Measurements from ENCODE around the gene MTA1. TPM values are rescaled to one million over a fixed set of nuclear protein-coding genes. Genes with fewer than 3 reads are reported as not detected.

Gene MTA1
- total and polyA plus RNA-seq, 2 of the 8 experiments (the other 6 are each of a cell fraction or from before 2014, with no cell fraction given): 73.9 to 221 TPM

DNA sequence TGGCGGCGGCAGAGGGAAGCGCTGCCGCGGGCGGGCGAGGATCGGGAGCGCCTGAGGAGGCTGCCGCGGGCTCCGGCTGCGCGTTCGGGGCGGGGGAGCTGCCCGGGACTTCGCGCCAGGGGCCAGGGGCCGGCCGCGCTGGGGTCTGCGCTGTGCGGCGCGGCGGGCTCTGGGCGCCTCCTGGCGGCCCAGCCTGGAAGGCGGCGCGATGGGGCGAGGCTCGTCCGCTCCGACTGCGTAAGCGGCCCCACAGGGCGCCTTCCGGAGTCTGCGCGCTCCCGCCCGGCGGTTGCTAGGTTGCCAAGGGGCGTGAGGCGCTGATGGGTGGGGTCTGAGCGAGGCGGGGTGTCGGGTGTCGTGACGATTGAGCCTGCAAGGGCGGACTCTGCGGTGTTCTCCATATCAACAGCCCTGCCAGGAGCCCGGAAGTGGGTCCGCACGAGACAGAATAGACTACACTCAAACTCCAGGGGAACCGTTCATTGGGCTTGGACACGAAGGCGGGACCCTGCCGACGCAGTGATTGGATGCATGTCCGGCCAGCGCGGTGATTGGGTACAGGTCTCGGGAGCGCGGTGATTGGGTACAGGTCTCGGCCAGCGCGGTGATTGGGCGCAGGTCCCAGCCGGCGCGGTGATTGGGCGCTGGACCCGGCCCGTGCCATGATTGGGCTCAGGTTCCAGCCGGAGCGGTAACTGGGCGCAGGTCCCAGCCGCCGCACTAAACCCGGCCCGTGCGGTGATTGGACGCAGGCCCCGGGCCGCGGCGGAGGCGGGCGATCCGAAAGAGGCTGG lies 71.1 kb downstream of the MTA1 start, which contains the start of gene TEDC1 (continued):
- peak; percentile 74 for TF ChIP-seq TBP (IDR thresholded peaks at IDR 0.05; ENCODE audit: low read depth, low read length)
- peak; percentile 77 for TF ChIP-seq TAF7 (optimal IDR thresholded peaks at IDR 0.05; ENCODE audit: borderline replicate concordance, low read depth, low read length)
- TF ChIP-seq POLR2A (IDR thresholded peaks at IDR 0.05; ENCODE audit: control extremely low read depth in 1 of 2, low read depth in 2 of 2, low read length in 2 of 2): peak in 1 of 2 experiments; percentile 94; a peak in 2 of 3 replicates
- TF ChIP-seq TAF1 (IDR thresholded peaks at IDR 0.05; ENCODE audit: low read depth, low read length): peak; percentile 91
- 0 out of 2 replicates have a peak, but pooled peaks have one; percentile 23 for TF ChIP-seq YY1 (IDR thresholded peaks at IDR 0.05; ENCODE audit: low read depth, low read length)
- no peak for TF ChIP-seq ASH2L (IDR thresholded peaks at IDR 0.05; ENCODE audit: low read length)
- peak; percentile 97 for TF ChIP-seq SP1 (IDR thresholded peaks at IDR 0.05; ENCODE audit: low read depth, low read length)

Data from H1 (cell line).